Activated CD4-positive, alpha-beta T cell treated with anti-CD3 and anti-CD28 coated beads for 4 hours (primary cell): ENCODE measurements around the gene CXCL1.

ENCODE experiments used
- DNase-seq, 2 donors: peaks; one replicate each; pipeline ENCODE4 v3.0.0-alpha.2; 2020

CXCL1 gene

GRCh38 chr4:73869130-73870055 lies at the start of gene CXCL1:
CXCL1 (plus strand) TSS chr4:73869393; CDS start chr4:73869471, 78 bp downstream.
- DNase-seq, result no peak

- no peak for DNase-seq
These were observed 47.9 kb upstream of the CXCL1 start for GRCh38 chr4:73821325-73821724.

- DNase-seq, result no peak
These were observed 46.8 kb upstream of the CXCL1 start for GRCh38 chr4:73822389-73822788.

- no peak for DNase-seq
These were observed 46.2 kb upstream of the CXCL1 start for GRCh38 chr4:73822812-73823504.

- no peak for DNase-seq
These were observed 45.4 kb upstream of the CXCL1 start for GRCh38 chr4:73823760-73824159.

GRCh38 chr4:73828956-73829355 lies 40.2 kb upstream of the CXCL1 start:
- DNase-seq, result no peak

- DNase-seq, result no peak
These were observed 37.6 kb upstream of the CXCL1 start for GRCh38 chr4:73831569-73831968.

GRCh38 chr4:73832651-73833237 lies 36.4 kb upstream of the CXCL1 start:
- no peak for DNase-seq

GRCh38 chr4:73836373-73837279 lies 32.6 kb upstream of the CXCL1 start, which contains the start of gene CXCL6:
CXCL6 (plus strand) TSS chr4:73836678; CDS start chr4:73836751, 73 bp downstream.
- DNase-seq, result no peak

- no peak for DNase-seq
These were observed 30.1 kb upstream of the CXCL1 start for GRCh38 chr4:73839071-73839470.

GRCh38 chr4:73839715-73840114 lies 29.5 kb upstream of the CXCL1 start:
- DNase-seq, result no peak

- DNase-seq, result no peak
These were observed 27.8 kb upstream of the CXCL1 start for GRCh38 chr4:73841243-73841925.

- no peak for DNase-seq
These were observed 26.5 kb upstream of the CXCL1 start for GRCh38 chr4:73842696-73843095.

- no peak for DNase-seq
These were observed 25.8 kb upstream of the CXCL1 start for GRCh38 chr4:73843369-73843768.

- no peak for DNase-seq
These were observed 24.8 kb upstream of the CXCL1 start for GRCh38 chr4:73844345-73844744.

- DNase-seq, result no peak
These were observed 24.4 kb upstream of the CXCL1 start for GRCh38 chr4:73844806-73845205.

GRCh38 chr4:73847526-73848182 lies 21.5 kb upstream of the CXCL1 start:
- no peak for DNase-seq

- no peak for DNase-seq
These were observed 20.9 kb upstream of the CXCL1 start for GRCh38 chr4:73848183-73848777.

GRCh38 chr4:73850261-73850970 lies 18.8 kb upstream of the CXCL1 start:
- DNase-seq, result no peak

- DNase-seq, result no peak
These were observed 17.9 kb upstream of the CXCL1 start for GRCh38 chr4:73851293-73851692.
